ENCODE results near the gene CEACAM18.
A peak's percentile ranks its signal among the peaks of the same experiment; 100 is the strongest.
"Not testable (repeated sequence)": the region's sequence is repeated elsewhere in the genome, so short reads cannot be mapped to it uniquely, and the experiment has no call there.

CEACAM18 gene

DNA sequence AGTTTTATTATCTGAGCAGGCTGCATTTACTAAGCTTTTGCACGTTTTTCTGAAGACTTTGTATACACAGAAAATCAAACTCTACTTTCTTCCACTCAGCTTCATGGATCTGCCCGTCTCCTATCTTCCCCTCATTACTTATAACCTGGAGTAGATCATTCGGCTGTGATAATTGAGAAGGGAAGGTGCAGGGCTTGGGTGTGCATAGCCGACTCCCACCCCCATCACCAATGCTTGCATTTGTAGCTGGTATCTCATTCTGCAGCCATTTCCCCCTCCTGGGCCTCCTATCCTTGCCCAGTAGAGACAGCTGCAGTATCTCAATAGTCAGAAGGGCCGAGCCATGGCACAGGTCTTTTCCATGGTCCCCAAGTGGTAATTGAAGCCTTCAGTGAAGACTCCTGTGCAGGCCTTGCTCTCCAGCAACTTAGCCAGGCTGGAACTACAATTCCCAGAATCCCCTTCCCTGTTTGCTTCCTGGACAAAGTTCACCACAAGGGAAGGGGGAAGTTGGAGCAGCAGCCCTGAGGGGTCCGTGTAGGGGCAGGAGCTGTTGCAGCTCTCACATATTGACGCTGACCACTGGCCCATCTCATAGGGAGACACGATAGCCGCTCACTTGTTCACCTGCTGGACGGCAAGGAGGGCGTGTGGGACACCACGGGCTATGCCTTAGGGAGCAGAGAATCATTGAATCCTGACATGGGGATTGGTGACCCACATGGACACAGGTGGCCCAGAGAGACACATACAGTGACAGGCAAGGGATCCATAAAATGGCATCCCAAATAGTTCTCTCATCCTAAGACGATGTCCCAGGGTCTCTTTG is 18.0 kb upstream of the CEACAM18 start:
- no peak for DNase-seq (ENCODE audit: low read depth in 2 of 3, low spot score in 2 of 3)

GRCh38 chr19:51461723-51462161 is 16.6 kb upstream of the CEACAM18 start:
- no peak for DNase-seq (ENCODE audit: low read depth in 2 of 3, low spot score in 2 of 3)

- DNase-seq (ENCODE audit: low read depth in 2 of 3, low spot score in 2 of 3) = no peak
Measured at GRCh38 chr19:51462276-51462675, 16.1 kb upstream of the CEACAM18 start.

DNA sequence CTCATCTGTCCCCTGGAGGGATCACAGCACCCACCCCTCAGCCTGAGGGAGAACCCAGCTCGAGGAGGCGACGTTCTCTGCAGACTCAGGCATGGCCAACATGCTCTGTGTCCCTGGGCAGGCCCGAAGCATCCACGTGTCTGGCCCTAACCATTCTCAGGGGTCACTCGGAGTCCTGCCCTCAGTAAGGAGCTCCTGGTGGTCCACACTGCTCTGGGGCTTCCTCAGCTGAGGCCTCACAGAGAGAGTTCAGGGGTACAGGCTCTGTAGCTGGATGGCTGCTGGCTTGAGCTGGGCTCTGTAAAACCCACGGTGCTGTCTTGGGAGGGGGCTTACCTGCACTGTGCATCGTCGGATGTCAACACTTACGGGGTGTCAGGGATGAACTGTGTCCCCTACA is 15.7 kb upstream of the CEACAM18 start:
- DNase-seq (ENCODE audit: low read depth in 2 of 3, low spot score in 2 of 3) = no peak

- not testable (repeated sequence) for DNase-seq (ENCODE audit: low read depth in 2 of 3, low spot score in 2 of 3)
Measured at GRCh38 chr19:51463976-51464581, 14.3 kb upstream of the CEACAM18 start.

GRCh38 chr19:51466723-51467122 is 11.6 kb upstream of the CEACAM18 start:
- DNase-seq (ENCODE audit: low read depth in 2 of 3, low spot score in 2 of 3) = no peak

- DNase-seq (ENCODE audit: low read depth in 2 of 3, low spot score in 2 of 3) = no peak
Measured at GRCh38 chr19:51467864-51468544, 10.3 kb upstream of the CEACAM18 start.

DNA sequence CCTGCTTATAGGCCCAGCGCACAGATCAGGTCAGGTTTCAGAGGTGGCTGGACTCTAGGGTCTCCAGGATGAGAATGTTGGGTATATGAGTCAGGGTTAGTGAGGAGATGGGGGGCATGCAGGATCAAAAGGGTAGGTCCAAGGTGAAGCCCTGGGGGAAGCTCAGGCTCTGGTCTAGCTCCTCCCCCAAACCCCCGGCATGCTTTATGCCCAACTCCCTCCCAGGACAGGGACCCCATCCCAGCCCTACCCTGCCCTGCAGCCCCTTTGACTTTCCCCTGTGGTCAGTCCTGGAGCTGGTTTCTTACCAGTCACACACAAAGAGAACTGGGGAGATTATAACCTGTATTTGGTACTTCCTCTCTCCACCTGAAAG is 9.8 kb upstream of the CEACAM18 start:
- DNase-seq (ENCODE audit: low read depth in 2 of 3, low spot score in 2 of 3) = no peak

DNA sequence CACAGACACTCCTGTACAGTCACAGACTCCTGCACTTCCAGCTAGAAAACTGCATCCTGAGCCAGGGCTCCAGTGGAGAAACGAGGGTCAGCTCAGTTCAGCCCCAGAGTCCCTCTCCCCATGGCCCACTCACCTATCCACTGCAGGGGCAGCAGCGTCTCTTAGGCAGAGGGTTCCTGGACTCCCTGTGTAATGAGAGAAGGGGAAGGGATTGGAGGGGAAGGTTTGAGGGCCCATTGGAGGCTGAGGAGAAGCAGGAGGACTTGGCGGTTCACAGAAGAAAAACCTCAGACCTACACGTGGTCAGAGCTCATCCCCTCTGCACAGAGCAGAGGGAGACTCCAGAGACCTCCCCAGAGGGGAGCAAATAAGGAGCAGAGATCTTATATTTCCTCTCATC is 9.2 kb upstream of the CEACAM18 start:
- DNase-seq (ENCODE audit: low read depth in 2 of 3, low spot score in 2 of 3) = no peak

DNA sequence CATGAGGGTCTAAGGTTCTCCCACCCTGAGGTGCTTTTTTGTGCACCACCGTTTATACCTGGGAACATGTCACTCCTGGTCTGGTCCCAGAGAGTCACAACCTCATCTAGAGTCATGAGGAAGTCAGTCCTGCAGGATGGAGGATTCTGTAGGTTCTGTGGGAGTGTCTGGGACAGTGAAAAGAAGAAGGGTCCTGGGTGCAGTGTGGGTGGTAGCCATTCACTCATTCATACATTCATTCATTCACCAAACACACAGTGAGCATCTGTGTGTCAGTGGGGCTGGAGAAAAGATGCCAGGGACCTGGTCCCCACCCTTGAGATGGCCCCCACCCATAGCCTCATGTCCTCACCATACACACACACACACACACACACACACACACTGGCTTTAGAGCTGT is 8.7 kb upstream of the CEACAM18 start:
- no peak for DNase-seq (ENCODE audit: low read depth in 2 of 3, low spot score in 2 of 3)

DNA sequence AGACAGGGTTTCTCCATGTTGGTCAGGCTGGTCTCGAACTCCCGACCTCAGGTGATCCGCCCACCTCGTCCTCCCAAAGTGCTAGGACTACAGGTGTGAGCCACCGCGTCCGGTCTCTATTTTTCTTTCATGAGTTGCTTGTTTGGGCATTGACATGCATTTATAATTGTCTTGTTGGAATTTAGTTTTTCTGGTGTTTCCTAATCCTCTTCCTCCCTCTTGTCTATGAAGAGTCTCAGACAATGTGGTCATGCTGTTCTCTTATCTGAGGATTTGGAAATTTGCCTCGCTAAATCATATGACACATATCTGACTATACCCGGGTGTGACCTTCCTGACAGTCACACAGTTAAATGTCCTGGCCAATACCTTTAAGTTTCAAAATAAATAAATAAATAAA is 7.4 kb upstream of the CEACAM18 start:
- no peak for DNase-seq (ENCODE audit: low read depth in 2 of 3, low spot score in 2 of 3)

- DNase-seq (ENCODE audit: low read depth in 2 of 3, low spot score in 2 of 3) = no peak
Measured at GRCh38 chr19:51471527-51471926, 6.8 kb upstream of the CEACAM18 start.

DNA sequence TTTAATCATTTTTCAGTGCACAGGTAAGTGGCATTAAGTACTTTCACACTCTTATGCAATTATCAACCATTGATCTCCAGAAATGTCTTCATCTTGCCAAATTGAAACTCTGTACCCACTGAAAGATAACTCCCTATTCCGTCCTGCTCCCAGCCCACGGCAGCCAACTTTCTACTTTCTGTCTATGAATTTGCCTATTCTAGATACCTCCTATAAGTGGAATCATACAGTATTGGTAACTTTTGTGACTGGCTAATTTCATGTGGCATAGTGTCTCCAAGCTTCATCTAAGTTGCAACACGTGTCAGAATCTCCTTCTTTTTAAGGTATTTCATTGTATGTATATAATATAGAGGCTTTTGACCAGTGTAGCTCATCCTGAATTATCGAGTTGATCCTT is 5.7 kb upstream of the CEACAM18 start:
- no peak for DNase-seq (ENCODE audit: low read depth in 2 of 3, low spot score in 2 of 3)

- peak; percentile 54 to 98 (median 89) for DNase-seq (ENCODE audit: low read depth in 2 of 3, low spot score in 2 of 3)
Measured at GRCh38 chr19:51473009-51473707, 5.2 kb upstream of the CEACAM18 start.

GRCh38 chr19:51476164-51476563 is 2.2 kb upstream of the CEACAM18 start:
- DNase-seq (ENCODE audit: low read depth in 2 of 3, low spot score in 2 of 3) = no peak

DNA sequence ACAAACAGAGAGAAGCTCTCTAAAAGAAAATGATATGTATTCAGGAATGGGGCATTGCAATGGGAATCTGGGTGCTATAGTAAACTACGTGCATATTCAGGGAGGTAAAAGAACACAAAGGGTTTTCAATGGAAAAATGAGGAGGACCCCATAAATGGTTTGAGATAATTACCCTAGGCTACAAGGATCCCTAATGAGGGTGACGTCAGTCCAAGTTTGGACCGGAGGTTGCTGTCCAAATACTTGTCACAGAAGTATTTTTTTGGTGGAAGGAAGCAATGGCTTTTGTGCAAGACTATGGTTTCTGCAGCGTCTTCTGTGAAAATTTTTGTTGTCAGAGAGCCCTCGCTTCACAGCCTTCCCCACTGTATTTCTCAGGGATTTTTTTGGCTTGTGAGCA is 995 bp upstream of the CEACAM18 start:
- no peak for DNase-seq (ENCODE audit: low read depth in 2 of 3, low spot score in 2 of 3)

- no peak for DNase-seq (ENCODE audit: low read depth in 2 of 3, low spot score in 2 of 3)
Measured at GRCh38 chr19:51479531-51480331, 1.4 kb downstream of the CEACAM18 start.

GRCh38 chr19:51480590-51480989 is 2.3 kb downstream of the CEACAM18 start:
- no peak for DNase-seq (ENCODE audit: low read depth in 2 of 3, low spot score in 2 of 3)

- no peak for DNase-seq (ENCODE audit: low read depth in 2 of 3, low spot score in 2 of 3)
Measured at GRCh38 chr19:51485960-51486660, 7.8 kb downstream of the CEACAM18 start.

GRCh38 chr19:51488491-51488890 is 10.2 kb downstream of the CEACAM18 start:
- DNase-seq (ENCODE audit: low read depth in 2 of 3, low spot score in 2 of 3) = no peak
